ENCODE data around the gene NAV2. TPM values are rescaled to one million over a fixed set of nuclear protein-coding genes. Genes with fewer than 3 reads are reported as not detected.

NAV2 gene
- polyA plus RNA-seq, 3 donors: not detected

DNA sequence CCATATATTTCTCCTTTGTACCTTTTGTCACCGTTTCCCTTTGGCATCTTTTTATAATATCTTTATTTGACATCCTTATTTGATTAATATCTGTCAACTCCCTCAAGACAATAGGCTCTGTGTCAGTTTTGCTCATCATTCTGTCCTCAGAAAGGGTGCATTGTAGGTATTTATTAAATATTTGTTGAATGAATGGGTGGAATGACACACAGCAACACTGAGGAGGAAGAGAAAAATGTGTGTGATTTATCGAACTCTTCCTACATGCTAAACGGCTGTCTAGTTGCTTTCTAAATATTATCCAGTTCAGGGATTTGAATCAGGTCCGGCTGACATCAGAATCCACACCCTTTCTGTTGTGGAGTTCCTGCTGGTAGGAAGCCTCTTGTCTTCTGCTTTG lies 98.2 kb downstream of the NAV2 start:
- Mint-ChIP-seq H3K27ac (no peak overlapping the region), H3K36me3 (no peaks in the 10 kb centered on the region), H3K4me3 (no peak overlapping the region), H3K27me3 (ENCODE audit: low read depth in 3 of 3) (peaks cover 0 to 1% (median 0%) of the 10 kb centered on the region in 3 donors), H3K4me1 (peaks cover 4% of the 10 kb centered on the region), H3K9me3 (peaks cover 0 to 1% (median 0%) of the 10 kb centered on the region in 7 donors)
- H3K27me3 ChIP-seq (ENCODE audit: control insufficient read depth in 2 of 2, insufficient read depth in 2 of 2, low read length in 2 of 2): no peaks in the 10 kb centered on the region
- no CpG with 5 or more reads among the region's 4 CpGs for WGBS (ENCODE audit: insufficient coverage)
- intact Hi-C loops (cut with micrococcal nuclease): no loop called here
- H3K79me2 ChIP-seq (ENCODE audit: insufficient read depth, low read length): no peaks in the 10 kb centered on the region
- no peak overlapping the region for H3K9ac ChIP-seq (ENCODE audit: insufficient read depth, low read length, poor library complexity, severe bottlenecking)
- no peak overlapping the region for H2AFZ ChIP-seq (ENCODE audit: insufficient read depth, low read depth, low read length, poor library complexity, severe bottlenecking)
- DNase-seq: no peak
- no peaks in the 10 kb centered on the region for H3K36me3 ChIP-seq (replicated peaks in 1 of 2; ENCODE audit: control insufficient read depth in 1 of 2, insufficient read depth in 2 of 2, low read length in 2 of 2)
- no peak overlapping the region for H3K4me3 ChIP-seq (replicated peaks in 1 of 3; ENCODE audit: low read depth in 2 of 3, low read length in 3 of 3)
- H3K27ac ChIP-seq (ENCODE audit: low read depth in 1 of 2, low read length in 2 of 2): no peak overlapping the region
- H3K4me2 ChIP-seq (replicated peaks; ENCODE audit: extremely low read depth, low read length, poor library complexity, severe bottlenecking): no peak overlapping the region
- no peaks in the 10 kb centered on the region for H3K4me1 ChIP-seq (ENCODE audit: control insufficient read depth in 1 of 2, insufficient read depth in 2 of 2, low read length in 2 of 2)
- no peaks in the 10 kb centered on the region for H4K20me1 ChIP-seq (ENCODE audit: insufficient read depth, low read length)
- TF ChIP-seq, protein P1, sequence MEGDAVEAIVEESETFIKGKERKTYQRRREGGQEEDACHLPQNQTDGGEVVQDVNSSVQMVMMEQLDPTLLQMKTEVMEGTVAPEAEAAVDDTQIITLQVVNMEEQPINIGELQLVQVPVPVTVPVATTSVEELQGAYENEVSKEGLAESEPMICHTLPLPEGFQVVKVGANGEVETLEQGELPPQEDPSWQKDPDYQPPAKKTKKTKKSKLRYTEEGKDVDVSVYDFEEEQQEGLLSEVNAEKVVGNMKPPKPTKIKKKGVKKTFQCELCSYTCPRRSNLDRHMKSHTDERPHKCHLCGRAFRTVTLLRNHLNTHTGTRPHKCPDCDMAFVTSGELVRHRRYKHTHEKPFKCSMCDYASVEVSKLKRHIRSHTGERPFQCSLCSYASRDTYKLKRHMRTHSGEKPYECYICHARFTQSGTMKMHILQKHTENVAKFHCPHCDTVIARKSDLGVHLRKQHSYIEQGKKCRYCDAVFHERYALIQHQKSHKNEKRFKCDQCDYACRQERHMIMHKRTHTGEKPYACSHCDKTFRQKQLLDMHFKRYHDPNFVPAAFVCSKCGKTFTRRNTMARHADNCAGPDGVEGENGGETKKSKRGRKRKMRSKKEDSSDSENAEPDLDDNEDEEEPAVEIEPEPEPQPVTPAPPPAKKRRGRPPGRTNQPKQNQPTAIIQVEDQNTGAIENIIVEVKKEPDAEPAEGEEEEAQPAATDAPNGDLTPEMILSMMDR (IDR thresholded peaks at IDR 0.05): no peak
- no peaks in the 10 kb centered on the region for H3K9me3 ChIP-seq (replicated peaks in 1 of 2; ENCODE audit: control insufficient read depth in 1 of 2, insufficient read depth in 1 of 2, low read length in 2 of 2)

DNA sequence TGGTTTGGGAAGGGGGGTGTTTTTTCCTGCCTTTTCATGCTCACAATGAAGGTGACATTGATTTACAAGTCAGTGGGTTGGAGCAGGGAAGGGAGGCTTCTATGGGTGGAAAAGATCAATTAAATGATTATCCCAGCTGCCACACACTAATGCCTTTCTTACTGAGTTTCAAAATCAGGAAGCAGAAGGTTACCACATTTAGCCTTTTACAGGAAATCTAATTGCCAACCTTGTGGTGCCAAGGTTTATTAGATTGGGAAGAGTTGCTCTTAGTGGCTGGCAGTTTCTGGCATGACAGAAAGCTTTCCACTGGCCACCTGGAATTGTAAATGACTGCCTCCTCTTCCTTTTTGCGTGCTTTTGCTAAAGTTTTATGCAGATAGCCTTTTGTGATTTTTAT lies 98.7 kb downstream of the NAV2 start:
- no peaks in the 10 kb centered on the region for H3K27me3 Mint-ChIP-seq (ENCODE audit: low read depth in 3 of 3)
- no peaks in the 10 kb centered on the region for H3K36me3 Mint-ChIP-seq
- TF ChIP-seq, protein P1 (IDR thresholded peaks at IDR 0.05): no peak
- H3K27ac ChIP-seq (ENCODE audit: low read depth in 1 of 2, low read length in 2 of 2): no peak overlapping the region
- no peak overlapping the region for H3K9ac ChIP-seq (ENCODE audit: insufficient read depth, low read length, poor library complexity, severe bottlenecking)
- H3K36me3 ChIP-seq (replicated peaks in 1 of 2; ENCODE audit: control insufficient read depth in 1 of 2, insufficient read depth in 2 of 2, low read length in 2 of 2): no peaks in the 10 kb centered on the region
- H3K4me3 ChIP-seq (replicated peaks in 1 of 3; ENCODE audit: low read depth in 2 of 3, low read length in 3 of 3): no peak overlapping the region
- H3K4me1 Mint-ChIP-seq: peaks cover 4% of the 10 kb centered on the region
- peaks cover 0 to 1% (median 0%) of the 10 kb centered on the region in 7 donors for H3K9me3 Mint-ChIP-seq
- no CpG with 5 or more reads among the region's 1 CpG for WGBS (ENCODE audit: insufficient coverage)
- no peak overlapping the region for H2AFZ ChIP-seq (ENCODE audit: insufficient read depth, low read depth, low read length, poor library complexity, severe bottlenecking)
- intact Hi-C loops (cut with micrococcal nuclease): no loop called here
- H3K4me2 ChIP-seq (replicated peaks; ENCODE audit: extremely low read depth, low read length, poor library complexity, severe bottlenecking): no peak overlapping the region
- H3K27me3 ChIP-seq (ENCODE audit: control insufficient read depth in 2 of 2, insufficient read depth in 2 of 2, low read length in 2 of 2): no peaks in the 10 kb centered on the region
- no peak for DNase-seq
- H3K4me1 ChIP-seq (ENCODE audit: control insufficient read depth in 1 of 2, insufficient read depth in 2 of 2, low read length in 2 of 2): no peaks in the 10 kb centered on the region
- no peaks in the 10 kb centered on the region for H3K9me3 ChIP-seq (replicated peaks in 1 of 2; ENCODE audit: control insufficient read depth in 1 of 2, insufficient read depth in 1 of 2, low read length in 2 of 2)
- H3K27ac Mint-ChIP-seq: no peak overlapping the region
- no peaks in the 10 kb centered on the region for H3K79me2 ChIP-seq (ENCODE audit: insufficient read depth, low read length)
- no peaks in the 10 kb centered on the region for H4K20me1 ChIP-seq (ENCODE audit: insufficient read depth, low read length)
- H3K4me3 Mint-ChIP-seq: no peak overlapping the region

Data from CD14-positive monocyte (primary cell).